ENCODE results near the gene TRMO. TPM values are rescaled to one million over a fixed set of nuclear protein-coding genes. Genes with fewer than 3 reads are reported as not detected.

TRMO gene
- total RNA-seq, 1 experiment from 2014 or later, result 15.8 TPM

DNA sequence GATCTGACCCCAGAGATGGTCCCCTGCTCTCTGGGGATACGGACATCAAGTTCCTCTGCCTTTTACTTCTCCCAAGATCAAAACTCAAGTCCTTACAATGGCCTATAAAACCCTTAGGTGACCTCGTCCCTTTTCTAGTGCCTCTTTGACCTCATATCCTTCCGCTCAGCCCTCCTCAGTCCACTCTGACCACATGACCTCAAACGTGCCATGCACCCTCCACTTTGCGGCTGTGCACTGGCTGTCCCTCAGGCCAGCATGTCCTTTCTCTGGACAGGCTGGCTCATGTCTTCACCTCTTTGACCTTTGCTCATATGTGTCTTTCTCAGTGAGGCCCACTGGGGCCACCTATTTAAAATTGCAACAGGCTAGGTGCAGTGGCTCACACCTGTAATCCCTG, 14.7 kb downstream of the TRMO start:
- no peak overlapping the region for H2AFZ ChIP-seq
- H3K79me2 ChIP-seq (ENCODE audit: low read depth), result 0 out of 2 replicates have a peak, but pooled peaks cover 4% of the 10 kb centered on the region
- no peak for DNase-seq
- ChIA-PET CTCF (no interaction called here), POLR2A (ENCODE audit: unreplicated experiment) (no interaction called here)
- H3K4me3 ChIP-seq, result no peak overlapping the region
- no peaks in the 10 kb centered on the region for H3K27me3 ChIP-seq (ENCODE audit: insufficient read depth, low read depth)
- H3K9me3 ChIP-seq (ENCODE audit: insufficient read depth, low read depth), result no peaks in the 10 kb centered on the region
- H3K4me2 ChIP-seq, result no peak overlapping the region
- H4K20me1 ChIP-seq (ENCODE audit: insufficient read depth), result no peaks in the 10 kb centered on the region; the same call in none of the 2 replicates
- BruUV-seq (replicated peaks), result no TSS peak
- TF ChIP-seq EZH2 (IDR thresholded peaks at IDR 0.05; ENCODE audit: low read depth), result no peak
- TF ChIP-seq, protein P1, sequence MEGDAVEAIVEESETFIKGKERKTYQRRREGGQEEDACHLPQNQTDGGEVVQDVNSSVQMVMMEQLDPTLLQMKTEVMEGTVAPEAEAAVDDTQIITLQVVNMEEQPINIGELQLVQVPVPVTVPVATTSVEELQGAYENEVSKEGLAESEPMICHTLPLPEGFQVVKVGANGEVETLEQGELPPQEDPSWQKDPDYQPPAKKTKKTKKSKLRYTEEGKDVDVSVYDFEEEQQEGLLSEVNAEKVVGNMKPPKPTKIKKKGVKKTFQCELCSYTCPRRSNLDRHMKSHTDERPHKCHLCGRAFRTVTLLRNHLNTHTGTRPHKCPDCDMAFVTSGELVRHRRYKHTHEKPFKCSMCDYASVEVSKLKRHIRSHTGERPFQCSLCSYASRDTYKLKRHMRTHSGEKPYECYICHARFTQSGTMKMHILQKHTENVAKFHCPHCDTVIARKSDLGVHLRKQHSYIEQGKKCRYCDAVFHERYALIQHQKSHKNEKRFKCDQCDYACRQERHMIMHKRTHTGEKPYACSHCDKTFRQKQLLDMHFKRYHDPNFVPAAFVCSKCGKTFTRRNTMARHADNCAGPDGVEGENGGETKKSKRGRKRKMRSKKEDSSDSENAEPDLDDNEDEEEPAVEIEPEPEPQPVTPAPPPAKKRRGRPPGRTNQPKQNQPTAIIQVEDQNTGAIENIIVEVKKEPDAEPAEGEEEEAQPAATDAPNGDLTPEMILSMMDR (conservative IDR thresholded peaks at IDR 0.05), result no peak
- 0 out of 2 replicates have a peak, but pooled peaks cover 1% of the 10 kb centered on the region for H3F3A ChIP-seq (ENCODE audit: insufficient read depth, low read depth)
- H3K9me2 ChIP-seq (ENCODE audit: insufficient read depth), result no peaks in the 10 kb centered on the region
- peaks cover 7% of the 10 kb centered on the region; the same call in 1 of the 2 replicates for H3K36me3 ChIP-seq (ENCODE audit: low read depth)
- intact Hi-C loops (cut with micrococcal nuclease; ENCODE audit: unreplicated experiment), result no loop called here
- H3K27ac ChIP-seq, result no peak overlapping the region
- H3K4me1 ChIP-seq (replicated peaks; ENCODE audit: insufficient read depth), result no peaks in the 10 kb centered on the region

DNA sequence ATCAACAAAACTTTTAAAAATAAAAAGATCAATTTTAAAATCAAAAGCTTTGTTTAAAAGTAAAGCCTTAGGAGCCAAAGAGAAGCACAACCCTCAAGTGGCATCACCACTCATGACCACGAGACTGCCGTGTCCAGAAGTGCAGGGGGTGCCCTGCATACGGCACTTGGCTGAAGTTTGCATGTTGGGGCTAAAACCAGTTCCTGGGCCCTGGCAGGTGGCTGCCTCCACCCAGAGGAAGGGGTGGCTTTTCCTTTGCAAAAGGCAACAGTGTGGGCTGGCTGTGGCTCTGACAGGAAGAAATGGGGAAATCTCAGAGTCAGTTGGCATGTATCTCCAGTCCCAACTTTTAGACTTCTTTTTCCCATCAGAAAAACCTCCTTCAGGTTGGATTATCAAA, 15.3 kb downstream of the TRMO start:
- H3K4me3 ChIP-seq, result no peak overlapping the region
- H3K27me3 ChIP-seq (ENCODE audit: insufficient read depth, low read depth), result no peaks in the 10 kb centered on the region
- intact Hi-C loops (cut with micrococcal nuclease; ENCODE audit: unreplicated experiment), result no loop called here
- peaks cover 4% of the 10 kb centered on the region; the same call in 1 of the 2 replicates for H3K36me3 ChIP-seq (ENCODE audit: low read depth)
- POLR2A ChIA-PET (ENCODE audit: unreplicated experiment), result no interaction called here
- H2AFZ ChIP-seq, result no peak overlapping the region
- no peak overlapping the region for H3K27ac ChIP-seq
- DNase-seq, result no peak
- 0 out of 2 replicates have a peak, but pooled peaks cover 4% of the 10 kb centered on the region for H3K79me2 ChIP-seq (ENCODE audit: low read depth)
- BruUV-seq (replicated peaks), result no TSS peak
- H3K4me1 ChIP-seq (replicated peaks; ENCODE audit: insufficient read depth), result no peaks in the 10 kb centered on the region
- H3K9me2 ChIP-seq (ENCODE audit: insufficient read depth), result no peaks in the 10 kb centered on the region
- no peaks in the 10 kb centered on the region for H3K9me3 ChIP-seq (ENCODE audit: insufficient read depth, low read depth)
- CTCF ChIA-PET, result no interaction called here
- no peaks in the 10 kb centered on the region for H3F3A ChIP-seq (ENCODE audit: insufficient read depth, low read depth)
- H3K4me2 ChIP-seq, result no peak overlapping the region
- no peaks in the 10 kb centered on the region; the same call in none of the 2 replicates for H4K20me1 ChIP-seq (ENCODE audit: insufficient read depth)
- TF ChIP-seq EZH2 (IDR thresholded peaks at IDR 0.05; ENCODE audit: low read depth), result no peak
- TF ChIP-seq, protein P1 (conservative IDR thresholded peaks at IDR 0.05), result no peak

DNA sequence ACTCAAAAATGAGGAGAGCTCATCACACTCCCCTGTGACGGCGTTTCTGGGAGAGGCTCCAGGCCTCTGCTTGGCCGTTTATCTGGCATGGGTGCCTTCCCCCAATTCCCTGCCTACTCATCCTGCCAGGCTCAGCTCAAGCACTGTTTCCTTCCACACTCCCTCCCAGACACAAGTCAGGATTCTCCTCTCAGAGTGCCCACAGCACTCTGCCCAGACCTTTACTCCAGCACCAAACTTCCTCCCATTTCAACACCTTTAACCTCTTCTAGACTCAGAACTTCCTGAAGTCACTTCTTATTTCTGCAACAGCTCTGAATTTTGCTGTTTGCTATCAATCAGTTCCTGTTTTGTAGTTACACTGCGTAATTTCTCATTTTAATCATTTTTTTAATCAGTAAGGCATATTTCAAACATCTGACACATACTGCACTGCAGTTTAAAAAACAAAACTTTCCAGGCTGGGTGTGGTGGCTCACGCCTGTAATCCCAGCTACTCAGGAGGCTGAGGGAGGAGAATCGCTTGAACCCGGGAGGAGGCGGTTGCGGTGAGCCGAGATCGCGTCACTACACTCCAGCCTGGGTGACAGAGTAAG, 16.0 kb downstream of the TRMO start:
- intact Hi-C loops (cut with micrococcal nuclease; ENCODE audit: unreplicated experiment), result no loop called here
- TF ChIP-seq, protein P1 (conservative IDR thresholded peaks at IDR 0.05), result no peak
- no peak for TF ChIP-seq EZH2 (IDR thresholded peaks at IDR 0.05; ENCODE audit: low read depth)
- Histone ChIP-seq H3K9me3 (ENCODE audit: insufficient read depth, low read depth) (no peaks in the 10 kb centered on the region), H3F3A (ENCODE audit: insufficient read depth, low read depth) (no peaks in the 10 kb centered on the region), H3K4me3 (no peak overlapping the region), H3K27ac (no peak overlapping the region), H3K4me1 (replicated peaks; ENCODE audit: insufficient read depth) (no peaks in the 10 kb centered on the region), H2AFZ (no peak overlapping the region), H3K9me2 (ENCODE audit: insufficient read depth) (no peaks in the 10 kb centered on the region), H4K20me1 (ENCODE audit: insufficient read depth) (no peaks in the 10 kb centered on the region; the same call in none of the 2 replicates), H3K36me3 (ENCODE audit: low read depth) (peaks cover 4% of the 10 kb centered on the region; the same call in 1 of the 2 replicates), H3K79me2 (ENCODE audit: low read depth) (0 out of 2 replicates have a peak, but pooled peaks cover 4% of the 10 kb centered on the region), H3K4me2 (no peak overlapping the region), H3K27me3 (ENCODE audit: insufficient read depth, low read depth) (no peaks in the 10 kb centered on the region)
- no peak for DNase-seq
- ChIA-PET POLR2A (ENCODE audit: unreplicated experiment) (no interaction called here), CTCF (no interaction called here)
- BruUV-seq (replicated peaks), result no TSS peak

Data from PC-9 (cell line).